Measurements from ENCODE around the gene TAF11L2.
"Not testable (repeated sequence)": the region's sequence is repeated elsewhere in the genome, so short reads cannot be mapped to it uniquely, and the experiment has no call there.

- not testable (repeated sequence) for TF ChIP-seq EZH2phosphoT487 (IDR thresholded peaks at IDR 0.05; ENCODE audit: insufficient read depth, low read depth); EZH2 (IDR thresholded peaks at IDR 0.05; ENCODE audit: insufficient read depth, poor library complexity, severe bottlenecking)
These were observed 21.5 kb downstream of the TAF11L2 start for GRCh38 chr5:17519508-17519907.
